DND-41 (cell line): ENCODE data around the gene MTMR2.

Source experiments
- ATAC-seq: fragments of 200-7000 bp; cut with Tn5 transposase; 3 replicates; pipeline ENCODE4 v1.9.1; 2021; ENCODE audit warnings: low read depth; ENCODE audit not compliant: insufficient read depth
- DNase-seq: peaks from one replicate; pipeline ENCODE4 v3.0.0-alpha.2; 2020
- H2AFZ ChIP-seq: 2 replicates; pipeline ENCODE4 v1.6.0; 2012; ENCODE audit warnings: low read depth, low read length
- H3K27ac ChIP-seq: 2 replicates; pipeline ENCODE4 v1.5.1; 2012; ENCODE audit warnings: low read length, inconsistent platforms
- H3K27me3 ChIP-seq: fragments of 200-600 bp; sonication (generic); 2 replicates; pipeline ENCODE4 v1.6.0; 2012; ENCODE audit warnings: low read length, mild to moderate bottlenecking, inconsistent platforms; ENCODE audit not compliant: insufficient read depth, poor library complexity
- H3K36me3 ChIP-seq: 2 replicates; pipeline ENCODE4 v1.5.1; 2012; ENCODE audit warnings: low read length, inconsistent platforms; ENCODE audit not compliant: insufficient read depth
- H3K4me1 ChIP-seq: 2 replicates; pipeline ENCODE4 v1.5.1; 2012; ENCODE audit warnings: mild to moderate bottlenecking, low read length; ENCODE audit not compliant: insufficient read depth
- H3K4me2 ChIP-seq: 2 replicates; pipeline ENCODE4 v1.6.0; 2012; ENCODE audit warnings: mild to moderate bottlenecking, moderate library complexity, low read length, inconsistent platforms; ENCODE audit not compliant: insufficient read depth
- H3K4me3 ChIP-seq, 2 experiments: fragments of 200-600 bp in 1 of 2; shearing (Covaris generic) in 1 of 2; 2 replicates each; pipeline ENCODE4 v1.5.1; 2012 to 2016; ENCODE audit warnings: inconsistent platforms in 2 of 2, low read length in 2 of 2, mild to moderate bottlenecking in 2 of 2, low read depth in 1 of 2, moderate library complexity in 1 of 2
- H3K79me2 ChIP-seq: 2 replicates; pipeline ENCODE4 v1.6.0; 2012; ENCODE audit warnings: low read length, inconsistent platforms; ENCODE audit not compliant: insufficient read depth
- H3K9ac ChIP-seq: 2 replicates; pipeline ENCODE4 v1.6.0; 2012; ENCODE audit warnings: low read depth, mild to moderate bottlenecking, inconsistent platforms, low read length, moderate library complexity
- H3K9me3 ChIP-seq: 2 replicates; pipeline ENCODE4 v1.5.1; 2012; ENCODE audit warnings: low read length, moderate library complexity, mild to moderate bottlenecking, inconsistent platforms; ENCODE audit not compliant: insufficient read depth, severe bottlenecking
- H4K20me1 ChIP-seq: 2 replicates; pipeline ENCODE4 v1.6.0; 2012; ENCODE audit warnings: low read length; ENCODE audit not compliant: insufficient read depth
- CTCF ChIP-seq: IDR thresholded peaks from 2 replicates; pipeline ENCODE4 v1.5.1; 2012; ENCODE audit warnings: borderline replicate concordance, low read length, moderate library complexity, mild to moderate bottlenecking; ENCODE audit not compliant: poor library complexity, severe bottlenecking; ENCODE audit errors: extremely low read depth
- EZH2 ChIP-seq: IDR thresholded peaks from 3 replicates; pipeline ENCODE4 v1.6.1; 2012; ENCODE audit warnings: borderline replicate concordance, low read depth, mild to moderate bottlenecking, moderate library complexity, low read length, inconsistent platforms; ENCODE audit not compliant: severe bottlenecking

Gene MTMR2

GRCh38 chr11:95835351-95835750 is 88.6 kb downstream of the MTMR2 start:
- no peak overlapping the region for H2AFZ ChIP-seq
- TF ChIP-seq EZH2 = no peak
- TF ChIP-seq CTCF = no peak
- H3K9ac ChIP-seq = no peak overlapping the region
- H3K4me3 ChIP-seq = no peak overlapping the region
- no peak overlapping the region for H3K27ac ChIP-seq
- ATAC-seq = no peak
- no peaks in the 10 kb centered on the region; the same call in 1 of the 2 replicates for H4K20me1 ChIP-seq
- no peaks in the 10 kb centered on the region for H3K79me2 ChIP-seq
- H3K4me1 ChIP-seq = no peaks in the 10 kb centered on the region
- no peaks in the 10 kb centered on the region for H3K9me3 ChIP-seq
- no peak overlapping the region for H3K4me2 ChIP-seq
- H3K27me3 ChIP-seq = no peaks in the 10 kb centered on the region
- DNase-seq = no peak
- peaks cover 95% of the 10 kb centered on the region for H3K36me3 ChIP-seq

GRCh38 chr11:95833378-95833777 is 90.5 kb downstream of the MTMR2 start:
- Histone ChIP-seq H3K36me3 (peaks cover 93% of the 10 kb centered on the region), H3K4me2 (no peak overlapping the region), H3K27ac (no peak overlapping the region), H3K79me2 (no peaks in the 10 kb centered on the region), H2AFZ (no peak overlapping the region), H3K4me1 (no peaks in the 10 kb centered on the region), H3K4me3 (no peak overlapping the region), H3K9me3 (no peaks in the 10 kb centered on the region), H3K9ac (no peak overlapping the region), H4K20me1 (no peaks in the 10 kb centered on the region; the same call in 1 of the 2 replicates), H3K27me3 (no peaks in the 10 kb centered on the region)
- no peak for TF ChIP-seq CTCF
- no peak for TF ChIP-seq EZH2
- no peak for ATAC-seq
- DNase-seq = no peak

GRCh38 chr11:95832763-95833162 is 91.1 kb downstream of the MTMR2 start:
- H3K9me3 ChIP-seq = no peaks in the 10 kb centered on the region
- TF ChIP-seq CTCF (no peak), EZH2 (no peak)
- no peaks in the 10 kb centered on the region for H3K4me1 ChIP-seq
- no peak overlapping the region for H2AFZ ChIP-seq
- no peak overlapping the region for H3K4me2 ChIP-seq
- no peak overlapping the region for H3K4me3 ChIP-seq
- H3K79me2 ChIP-seq = no peaks in the 10 kb centered on the region
- H3K9ac ChIP-seq = no peak overlapping the region
- ATAC-seq = no peak
- no peaks in the 10 kb centered on the region; the same call in 1 of the 2 replicates for H4K20me1 ChIP-seq
- H3K27ac ChIP-seq = no peak overlapping the region
- H3K36me3 ChIP-seq = peaks cover 91% of the 10 kb centered on the region
- H3K27me3 ChIP-seq = no peaks in the 10 kb centered on the region
- no peak for DNase-seq
